Measurements from ENCODE around the gene AFAP1.

AFAP1 gene

DNA sequence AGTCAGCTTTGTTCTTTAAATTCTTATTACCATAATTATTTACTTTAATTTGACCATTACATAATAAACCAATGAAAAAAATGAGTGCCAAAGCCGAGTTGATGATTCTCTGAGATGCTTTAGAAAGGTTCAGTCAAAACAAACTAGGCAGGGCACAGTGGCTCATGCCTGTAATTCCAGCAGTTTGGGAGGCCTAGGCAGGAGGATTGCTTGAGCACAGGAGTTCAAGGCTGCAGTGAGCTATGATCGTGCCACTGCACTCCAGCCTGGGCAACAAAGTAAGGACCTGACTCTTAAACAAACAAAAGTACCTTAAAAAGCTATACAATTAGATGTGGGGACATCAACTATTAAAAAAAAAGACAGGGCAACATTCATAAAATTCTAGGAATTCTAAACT is 75.0 kb downstream of the AFAP1 start:
- DNase-seq (ENCODE audit: low spot score), result no peak

DNA sequence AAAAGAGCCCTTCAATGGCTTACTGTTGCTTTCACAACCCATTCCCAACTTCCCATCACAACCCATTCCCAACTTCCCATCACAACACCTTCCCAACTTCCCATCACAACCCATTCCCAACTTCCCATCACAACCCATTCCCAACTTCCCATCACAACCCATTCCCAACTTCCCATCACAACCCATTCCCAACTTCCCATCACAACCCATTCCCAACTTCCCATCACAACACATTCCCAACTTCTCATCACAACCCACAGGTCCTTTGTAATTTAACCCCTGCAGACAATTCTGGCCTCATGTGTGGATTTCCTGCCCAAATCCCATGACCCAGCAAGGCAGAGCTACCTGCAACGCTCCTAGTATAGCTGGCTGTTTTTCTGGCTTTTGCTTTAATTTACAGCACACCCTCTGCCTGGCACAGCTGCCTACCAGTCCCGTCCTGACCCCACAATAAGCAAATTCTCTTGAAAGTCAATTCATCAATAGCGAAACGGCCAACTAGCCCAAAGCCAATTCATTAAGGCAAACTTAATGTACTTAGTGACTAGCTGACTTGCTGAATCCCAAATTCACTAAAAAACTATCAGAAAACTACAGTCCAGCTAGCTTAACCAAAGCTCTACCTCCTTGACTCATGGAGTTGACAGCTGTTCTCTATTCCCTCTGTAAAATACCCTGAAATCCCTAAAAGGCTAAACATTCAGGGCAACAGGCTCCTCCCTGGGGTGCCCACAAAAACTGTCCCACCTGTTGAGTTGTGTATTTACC is 75.6 kb downstream of the AFAP1 start:
- DNase-seq (ENCODE audit: low spot score), result no peak

DNA sequence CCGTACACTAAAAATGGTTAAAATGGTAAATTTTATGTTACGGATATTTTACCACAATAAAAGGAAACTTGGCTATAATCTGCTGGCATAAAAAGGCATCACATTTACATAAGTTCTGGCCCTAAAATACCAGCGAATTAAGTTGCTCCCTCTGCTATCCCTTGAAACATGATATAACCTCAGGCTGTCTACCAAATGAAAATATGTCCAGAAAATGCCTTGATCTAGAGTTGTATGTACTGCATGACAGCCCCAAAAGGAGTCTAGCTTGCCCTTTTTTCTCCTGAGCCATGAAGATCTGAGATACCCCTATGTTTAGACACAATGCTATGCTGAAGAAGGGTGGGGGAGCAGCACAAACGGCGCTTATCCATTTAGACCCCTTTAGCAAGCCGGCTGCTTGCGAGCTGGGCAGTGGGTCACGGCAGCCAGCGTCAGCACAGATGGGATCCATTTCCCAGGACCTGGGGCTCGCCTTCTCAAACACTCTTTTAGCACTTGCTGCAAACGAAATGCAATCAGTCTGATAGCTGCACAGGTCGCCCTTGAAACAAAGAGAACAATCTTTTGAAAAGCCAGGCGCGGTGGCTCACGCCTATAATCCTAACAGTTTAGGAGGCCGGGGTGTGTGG is 77.0 kb downstream of the AFAP1 start:
- no peak for DNase-seq (ENCODE audit: low spot score)

DNA sequence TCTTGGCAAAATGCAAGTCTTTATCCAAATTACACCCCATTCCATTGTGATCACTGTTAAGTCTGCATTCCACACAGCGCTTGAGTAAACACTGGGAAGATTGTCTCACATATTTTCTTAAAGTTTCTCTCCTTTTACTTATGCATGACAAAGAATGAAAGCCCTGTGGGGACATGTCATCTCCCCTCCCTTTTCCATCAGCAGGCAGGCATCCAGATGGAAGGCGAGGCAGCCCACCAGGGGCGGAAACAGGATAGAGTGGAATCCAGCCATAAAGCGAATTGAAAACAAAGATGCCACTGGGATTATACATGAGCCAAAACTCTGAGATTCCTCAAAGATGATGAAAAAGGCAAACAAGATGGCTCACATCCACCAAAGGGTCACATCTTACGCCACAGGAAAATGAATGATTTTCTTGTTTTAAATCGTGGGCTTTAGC is 78.2 kb downstream of the AFAP1 start:
- DNase-seq (ENCODE audit: low spot score), result peak; percentile 78

DNA sequence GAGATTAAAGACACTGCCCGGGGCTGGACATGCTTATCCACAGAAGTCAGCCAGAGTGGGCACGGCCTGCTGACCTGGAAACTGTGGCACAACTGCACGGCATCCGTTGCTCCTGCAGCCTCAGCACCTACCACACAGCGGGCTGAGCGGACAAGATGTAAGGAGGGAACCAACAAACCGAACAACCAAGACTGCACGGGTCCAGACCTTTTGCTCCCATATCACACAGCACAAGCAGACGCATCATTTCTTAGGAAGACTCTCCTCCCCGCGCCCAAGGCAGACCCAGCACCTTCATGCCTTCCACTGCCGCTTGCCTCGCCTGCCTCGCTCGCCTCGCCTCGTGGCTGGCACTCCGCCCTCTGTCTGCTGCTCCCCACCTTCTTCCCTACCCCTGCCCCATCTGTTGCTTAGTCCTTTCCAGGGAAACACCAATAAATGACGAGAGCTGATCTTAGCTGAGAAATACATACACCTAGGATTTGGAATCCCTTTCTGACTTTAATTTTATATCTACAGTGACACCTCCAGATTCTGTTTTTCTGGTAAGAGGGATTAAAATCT is 79.0 kb downstream of the AFAP1 start:
- no peak for DNase-seq (ENCODE audit: low spot score)

DNA sequence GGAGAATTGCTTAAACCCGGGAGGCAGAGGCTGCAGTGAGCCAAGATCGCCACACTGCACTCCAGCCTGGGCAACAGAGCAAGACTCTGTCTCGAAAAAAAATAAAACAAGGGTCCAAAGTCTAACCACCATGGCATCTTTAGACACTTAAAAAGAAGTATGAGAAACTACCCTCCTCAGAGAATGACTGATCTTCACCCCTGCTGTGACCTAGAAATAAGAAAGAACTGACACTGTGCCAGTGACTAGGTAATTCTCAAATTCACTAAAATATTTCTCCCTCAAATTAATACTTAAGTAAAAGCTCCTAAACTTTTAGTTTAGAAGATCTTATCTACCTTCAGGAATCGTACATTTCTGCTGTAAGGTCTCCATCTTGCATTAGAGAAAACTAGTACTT is 80.3 kb downstream of the AFAP1 start:
- peak; percentile 40 for DNase-seq (ENCODE audit: low spot score)

DNA sequence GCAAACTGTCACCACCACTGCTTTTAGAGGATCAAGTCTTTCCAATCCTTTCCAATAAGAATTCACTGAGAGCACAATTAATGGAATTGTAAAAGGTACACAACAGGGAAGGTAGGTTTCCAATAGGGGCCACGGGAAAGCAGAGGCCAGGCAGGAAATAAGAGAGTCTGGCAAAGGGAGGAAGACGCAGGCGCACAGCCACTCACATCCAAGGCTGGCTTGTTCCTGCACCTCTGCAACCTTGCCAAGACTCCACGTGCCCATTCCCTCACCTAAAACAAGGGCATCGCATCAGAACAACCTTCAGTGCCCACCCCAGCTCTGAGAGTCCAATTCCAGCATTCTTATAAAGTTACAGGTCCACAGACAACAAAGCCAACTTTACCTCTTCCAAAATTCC is 81.2 kb downstream of the AFAP1 start:
- DNase-seq (ENCODE audit: low spot score), result no peak

DNA sequence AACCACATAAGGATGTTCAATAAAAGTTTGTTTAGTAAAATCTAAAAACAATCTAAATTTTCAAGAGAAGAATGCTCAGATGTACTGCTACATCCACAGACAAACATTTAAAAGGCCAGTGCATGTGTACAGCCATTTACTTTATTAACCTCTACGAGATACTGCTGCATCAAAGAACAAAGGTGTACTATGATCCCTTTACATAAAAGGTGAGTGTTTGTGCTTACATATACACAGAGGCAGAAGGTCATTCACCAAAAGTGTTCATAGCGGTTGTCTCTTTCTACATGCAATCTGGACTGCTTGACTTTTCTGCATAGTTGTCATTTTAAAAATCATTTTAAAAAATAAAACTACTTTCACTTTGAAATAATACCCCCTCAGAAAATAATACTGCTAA is 81.7 kb downstream of the AFAP1 start:
- DNase-seq (ENCODE audit: low spot score), result no peak

DNA sequence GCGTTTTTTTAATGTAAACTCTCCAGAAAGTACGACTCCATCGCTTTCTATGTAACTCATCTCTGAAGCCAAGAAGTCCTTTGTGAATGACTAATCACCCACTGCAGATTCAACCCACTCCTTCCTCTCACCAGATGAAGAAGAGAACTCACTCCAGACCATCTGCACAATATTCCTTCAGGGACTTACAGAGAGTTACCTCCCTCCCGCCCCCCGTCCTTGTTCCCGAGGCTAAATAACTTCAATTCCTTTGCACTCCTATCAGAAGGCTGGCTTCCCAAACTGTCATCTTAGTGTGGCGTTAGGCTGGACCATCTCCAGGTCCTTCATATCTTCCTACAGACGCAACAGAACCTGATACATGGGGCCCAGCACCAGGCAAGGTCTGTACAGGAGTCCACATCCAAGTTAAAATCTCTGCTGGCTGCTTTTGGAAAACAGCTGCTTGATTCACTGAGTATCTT is 82.4 kb downstream of the AFAP1 start:
- DNase-seq (ENCODE audit: low spot score), result no peak

DNA sequence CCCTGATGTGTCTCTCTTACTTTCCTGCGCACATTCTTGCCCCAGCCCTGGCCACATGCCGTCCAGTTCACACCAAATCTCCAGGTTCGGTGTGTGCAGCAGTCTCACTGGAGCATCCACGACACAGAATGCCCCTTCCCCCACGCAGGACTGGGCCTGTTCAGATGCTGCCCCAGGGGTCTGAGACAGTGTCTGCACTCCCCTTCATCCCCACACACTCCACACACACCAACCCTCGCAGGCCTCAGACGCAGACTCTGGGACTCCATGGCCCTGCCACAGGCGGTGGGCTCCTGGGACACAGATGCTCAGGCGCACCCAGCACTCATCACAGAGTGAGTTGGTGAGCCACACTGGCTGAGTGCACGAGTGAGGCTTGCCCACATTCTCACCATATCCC is 83.9 kb downstream of the AFAP1 start:
- no peak for DNase-seq (ENCODE audit: low spot score)

DNA sequence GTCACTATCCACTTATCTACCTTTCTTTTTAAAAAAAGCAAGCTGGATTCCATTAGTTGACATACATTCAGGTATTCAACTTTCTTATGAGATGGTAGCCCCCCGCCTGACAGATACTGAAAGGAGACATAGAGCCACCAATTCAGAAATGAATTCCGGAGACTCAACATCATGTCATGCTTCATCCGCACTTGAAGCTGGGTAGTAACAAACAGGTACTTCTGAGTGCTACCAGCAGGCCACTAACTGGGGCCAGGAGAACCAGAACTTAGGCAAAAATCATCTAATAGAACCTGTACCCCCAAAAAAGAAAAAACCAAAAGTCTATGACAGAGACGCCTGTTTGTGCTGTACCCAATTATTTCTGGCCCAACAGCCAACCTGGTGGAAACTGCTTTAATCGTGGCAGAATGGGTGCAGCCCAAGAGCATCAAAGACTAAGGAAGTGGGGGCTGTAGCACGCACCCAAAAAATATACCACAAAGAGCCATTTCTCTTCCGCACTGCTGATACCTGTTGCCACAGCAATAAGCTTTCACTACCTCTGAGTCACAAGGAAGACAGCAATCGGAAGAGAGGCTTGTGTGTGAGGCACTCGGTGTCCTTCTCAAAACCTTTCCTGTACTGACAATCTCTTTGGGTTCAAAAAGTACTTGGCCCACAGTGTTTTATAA is 84.8 kb downstream of the AFAP1 start:
- DNase-seq (ENCODE audit: low spot score), result peak; percentile 41

DNA sequence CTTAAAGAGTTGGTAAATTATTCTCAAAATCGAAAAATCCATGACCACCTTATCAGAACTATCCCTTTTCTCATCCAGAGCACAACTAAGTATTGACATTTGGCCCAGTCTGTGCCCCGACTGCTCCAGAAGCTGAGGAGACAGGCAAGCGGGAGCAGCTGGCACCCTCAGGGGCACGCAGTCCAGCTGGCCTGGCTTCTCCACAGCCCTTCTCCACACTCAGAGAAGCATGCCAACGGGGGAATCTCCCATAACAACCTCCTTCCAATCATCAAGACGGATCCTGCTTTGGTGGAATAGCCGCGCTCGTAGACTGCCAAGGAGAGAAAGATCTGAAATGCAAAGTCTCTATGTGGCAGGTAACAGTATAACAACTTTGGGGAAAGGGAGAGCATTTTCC is 85.4 kb downstream of the AFAP1 start:
- no peak for DNase-seq (ENCODE audit: low spot score)

DNA sequence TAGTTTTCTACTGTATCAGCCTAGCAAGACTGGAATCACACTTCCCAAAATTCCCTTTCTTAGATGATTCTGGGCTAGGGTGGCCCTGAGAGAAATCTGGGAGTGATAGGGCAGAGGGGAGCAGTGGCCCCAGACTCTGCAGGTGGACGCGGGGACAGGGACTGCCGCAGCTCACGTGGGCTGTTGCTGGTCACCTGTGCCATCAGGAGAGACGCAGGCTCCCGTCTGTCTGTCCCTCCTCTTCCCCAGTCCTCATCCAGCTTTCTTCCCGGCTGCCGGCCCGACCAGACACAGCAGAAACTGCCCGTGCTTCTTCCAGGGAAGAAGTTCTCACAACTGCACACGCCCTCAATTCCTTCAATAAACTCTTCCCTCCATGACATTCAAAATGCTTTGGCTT is 86.4 kb downstream of the AFAP1 start:
- DNase-seq (ENCODE audit: low spot score), result no peak

DNA sequence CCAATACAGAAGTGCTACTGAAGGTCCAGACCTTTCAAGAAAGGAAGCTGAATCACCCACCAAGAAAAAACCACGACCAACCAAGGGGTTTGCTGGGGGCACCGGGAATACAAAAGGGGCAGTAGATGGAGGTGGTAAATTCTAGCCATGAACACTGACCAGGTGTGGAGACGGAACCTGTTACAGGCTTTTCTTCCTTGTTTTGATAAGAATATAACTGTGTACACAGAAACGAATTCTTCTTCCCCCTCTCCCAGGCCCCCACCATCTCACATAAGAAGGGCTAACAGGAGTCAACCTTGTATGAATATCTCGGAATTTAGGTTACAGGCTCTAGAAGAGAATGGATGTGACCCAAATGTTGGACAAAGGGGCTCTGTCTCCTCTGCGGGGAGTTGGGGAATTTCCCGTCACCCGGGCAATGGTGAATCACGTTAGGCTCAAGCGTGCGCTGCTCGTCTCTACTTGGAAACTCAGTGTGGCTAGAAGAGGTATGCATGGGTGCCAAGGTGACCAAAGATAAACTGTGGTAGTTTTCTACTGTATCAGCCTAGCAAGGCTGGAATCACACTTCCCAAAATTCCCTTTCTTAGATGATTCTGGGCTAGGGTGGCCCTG is 87.0 kb downstream of the AFAP1 start:
- DNase-seq (ENCODE audit: low spot score), result peak; percentile 92

DNA sequence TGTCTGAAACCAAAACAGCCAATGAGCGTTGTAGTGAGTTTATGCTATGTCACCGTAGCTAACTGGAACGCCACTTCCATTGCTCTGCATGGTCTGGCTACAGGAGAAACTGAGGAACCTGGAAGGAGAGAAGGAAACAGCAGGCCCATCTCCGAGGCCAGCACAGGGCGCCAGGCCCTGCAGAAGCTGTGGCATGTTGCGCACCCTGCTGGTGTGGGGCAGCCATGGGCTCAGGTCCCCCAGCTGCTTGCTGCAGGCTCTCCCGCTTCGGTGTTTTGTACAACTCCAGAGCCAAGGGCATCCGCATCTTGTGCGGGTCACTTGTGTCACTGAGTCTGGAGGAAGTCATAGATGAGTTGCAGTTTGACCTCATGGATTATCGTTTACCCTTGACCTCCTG is 89.2 kb downstream of the AFAP1 start:
- no peak for DNase-seq (ENCODE audit: low spot score)

DNA sequence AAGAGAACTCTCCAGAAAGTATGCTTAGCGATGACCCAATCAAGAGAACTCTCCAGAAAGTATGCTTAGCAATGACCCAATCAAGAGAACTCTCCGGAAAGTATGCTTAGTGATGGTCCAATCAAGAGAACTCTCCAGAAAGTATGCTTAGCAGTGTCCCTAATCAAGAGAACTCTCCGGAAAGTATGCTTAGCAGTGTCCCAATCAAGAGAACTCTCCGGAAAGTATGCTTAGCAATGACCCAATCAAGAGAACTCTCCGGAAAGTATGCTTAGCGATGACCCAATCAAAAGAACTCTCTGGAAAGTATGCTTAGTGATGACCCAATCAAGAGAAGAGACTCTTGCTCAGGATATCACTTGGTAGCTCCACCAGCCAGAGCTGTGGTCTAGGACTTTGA is 92.5 kb downstream of the AFAP1 start:
- DNase-seq (ENCODE audit: low spot score), result no peak

DNA sequence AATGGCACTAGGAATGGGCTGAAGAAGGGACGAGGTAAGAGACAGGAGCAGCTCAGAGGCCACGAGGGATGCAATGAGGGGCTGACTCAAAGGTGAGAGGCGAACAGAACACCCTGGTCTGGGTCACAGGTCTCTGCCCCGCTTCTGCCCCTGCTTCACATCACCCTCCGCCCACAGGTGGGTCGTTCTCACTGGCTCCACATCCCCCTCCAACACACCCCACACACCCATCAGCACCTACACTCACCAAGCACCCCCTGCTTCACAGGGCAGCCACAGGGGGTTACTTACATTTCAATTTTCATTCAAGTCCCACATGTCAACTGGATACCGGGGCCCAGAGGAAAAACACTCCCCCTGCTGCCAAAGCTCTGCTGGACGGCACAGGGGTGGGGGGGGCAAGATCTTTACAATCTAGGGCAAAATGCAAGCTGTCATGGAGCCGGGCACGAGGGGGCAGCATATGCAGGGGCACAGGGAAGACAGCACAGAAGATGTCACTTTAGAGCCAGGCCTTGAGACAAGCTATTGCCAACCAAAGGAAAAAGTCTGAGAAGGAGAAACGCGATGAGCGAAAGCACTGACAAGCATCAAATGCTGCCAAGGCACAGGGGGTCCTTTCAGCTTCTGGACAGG is 94.0 kb downstream of the AFAP1 start:
- no peak for DNase-seq (ENCODE audit: low spot score)

DNA sequence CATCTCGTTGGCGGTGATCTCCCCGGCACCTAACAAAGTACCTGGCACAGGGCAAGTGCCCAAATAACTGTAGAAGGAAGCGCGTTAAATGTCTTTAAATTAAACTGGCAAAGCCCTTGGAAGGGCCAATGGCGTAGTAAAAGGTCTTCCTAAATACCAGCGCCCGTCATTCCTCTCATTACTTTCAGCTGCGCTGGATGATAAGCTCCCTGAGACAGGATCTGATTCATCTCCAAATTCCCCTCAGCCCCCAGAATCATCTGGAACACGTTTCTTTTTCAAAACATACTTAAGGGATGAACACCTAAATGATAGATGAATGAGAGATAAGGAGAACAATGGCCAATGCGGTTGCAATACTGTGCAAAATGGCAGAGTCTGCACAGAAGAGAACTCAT is 95.1 kb downstream of the AFAP1 start:
- peak; percentile 50 for DNase-seq (ENCODE audit: low spot score)

DNA sequence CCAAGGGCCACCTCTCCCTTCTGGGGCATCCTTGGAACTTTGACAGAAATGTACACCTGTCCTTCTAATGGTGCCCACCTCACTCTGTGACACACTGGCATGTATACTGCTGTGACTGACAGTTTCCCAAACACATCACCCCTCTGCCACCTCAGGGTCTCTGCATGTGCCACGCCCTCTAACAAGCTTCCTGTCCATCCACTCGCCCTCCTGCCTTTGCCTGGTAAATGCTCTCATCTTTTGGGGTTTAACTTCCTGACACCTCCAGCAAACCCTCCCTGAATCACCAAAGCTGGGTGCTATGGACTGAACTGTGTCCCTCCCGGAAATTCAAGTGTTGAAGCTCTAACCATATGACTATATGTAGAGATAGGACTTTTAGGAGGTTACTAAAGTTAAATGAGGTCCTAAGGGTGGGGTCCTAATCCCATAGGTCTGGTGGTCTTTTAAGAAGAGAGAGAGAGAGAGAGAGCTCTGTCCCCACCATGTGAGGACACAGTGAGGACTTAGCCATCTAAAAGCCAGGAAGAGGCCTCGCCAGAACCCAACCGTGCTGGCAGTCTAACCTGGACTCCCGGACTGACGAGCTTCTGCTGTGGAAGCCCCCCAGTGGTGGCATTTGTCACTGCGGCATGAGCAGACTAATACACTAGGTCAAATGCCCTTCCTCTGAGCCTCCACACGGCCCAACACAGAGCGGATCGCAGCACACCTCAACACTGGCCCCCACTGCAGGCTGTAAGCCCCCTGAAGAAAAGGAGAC is 95.6 kb downstream of the AFAP1 start:
- DNase-seq (ENCODE audit: low spot score), result peak; percentile 72

DNA sequence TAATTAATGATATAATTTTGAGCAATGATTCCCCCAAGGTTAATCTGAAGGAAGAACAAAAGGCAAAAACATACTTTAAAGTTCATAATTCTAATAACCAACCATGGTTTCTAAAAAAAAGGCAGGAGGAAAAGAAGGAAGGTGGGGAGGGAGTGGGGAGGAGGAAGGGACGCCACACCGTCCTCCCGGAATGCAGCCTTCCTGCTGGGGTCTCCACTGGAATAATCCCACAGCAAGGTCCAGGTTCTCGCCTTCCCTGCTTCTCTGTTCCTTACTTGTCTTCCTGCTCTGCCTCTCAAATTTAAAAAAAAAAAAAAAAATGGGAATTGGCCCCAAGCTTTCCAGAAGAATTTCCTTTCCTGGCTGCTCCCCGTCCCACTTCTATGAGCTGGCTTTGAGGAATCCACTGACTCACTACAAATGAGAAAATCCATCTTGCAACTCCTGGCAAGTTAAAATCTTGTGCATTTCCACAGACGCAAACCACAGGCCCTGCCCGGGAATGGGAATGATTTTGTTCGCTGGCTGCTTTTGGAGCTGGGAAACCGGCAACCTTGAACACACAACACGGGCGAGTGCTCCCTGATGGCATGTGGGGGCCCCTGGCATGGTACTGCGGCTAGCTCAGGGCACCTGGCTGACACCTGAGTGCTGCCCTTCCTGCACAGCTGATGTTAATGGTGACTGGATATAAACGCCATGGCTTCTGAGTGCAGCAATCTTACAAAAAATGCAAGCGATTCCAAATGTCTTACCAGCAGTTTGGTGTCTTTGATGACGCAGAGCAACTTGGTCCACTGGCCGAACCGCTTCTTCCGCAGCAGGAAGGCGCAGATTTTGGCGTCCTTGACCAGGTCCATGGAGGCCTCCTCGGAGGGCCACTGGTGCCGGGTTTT is 97.0 kb downstream of the AFAP1 start:
- peak; percentile 99 for DNase-seq (ENCODE audit: low spot score)

Data from kidney tubule cell (primary cell).